ENCODE results near the gene CDK6. TPM values are rescaled to one million over a fixed set of nuclear protein-coding genes. Genes with fewer than 3 reads are reported as not detected.
A peak's percentile ranks its signal among the peaks of the same experiment; 100 is the strongest.

CDK6 gene
- total RNA-seq, 4 donors from 2014 or later, result 11.2 to 18.5 (median 13.2) TPM

GRCh38 chr7:92723943-92724342 lies 112.4 kb downstream of the CDK6 start:
- DNase-seq, result no peak
- intact Hi-C loops (cut with DNase I), result no loop called here
- 64 to 65% methylated on average over 5 of the region's 5 CpGs for WGBS, 2 donors
- peak overlapping the region in 1 of 3 donors; percentile 2 for H3K27ac ChIP-seq
- peaks cover 0 to 5% of the 10 kb centered on the region in 2 donors for H3K4me1 ChIP-seq
- no peaks in the 10 kb centered on the region for H3K27me3 ChIP-seq
- no peak overlapping the region for H3K4me3 ChIP-seq (replicated peaks in 1 of 3)
- TF ChIP-seq POLR2A (IDR thresholded peaks at IDR 0.05) (no peak), CTCF (IDR thresholded peaks at IDR 0.05) (no peak)
- H3K36me3 ChIP-seq, result peaks cover 0 to 3% of the 10 kb centered on the region in 2 donors
- H3K9me3 ChIP-seq, result no peaks in the 10 kb centered on the region

DNA sequence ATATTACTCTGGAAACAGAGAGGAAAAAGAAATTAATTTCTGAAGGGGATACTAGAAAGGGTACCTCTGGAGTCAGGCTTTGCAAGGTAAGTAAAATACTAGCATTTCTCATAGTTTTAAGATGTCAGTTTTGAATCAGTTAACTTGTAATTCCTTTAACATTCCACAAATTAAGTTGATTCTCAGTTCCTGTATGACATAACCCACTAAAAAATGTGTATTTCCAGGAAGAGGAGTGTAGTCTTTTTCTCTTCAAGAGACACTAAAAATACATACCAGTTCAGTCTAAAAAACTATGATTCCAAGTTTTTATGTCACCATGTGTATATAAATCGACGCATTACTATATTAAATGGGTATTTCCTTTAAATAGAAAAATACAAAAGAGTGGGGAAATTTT lies 113.2 kb downstream of the CDK6 start:
- Histone ChIP-seq H3K36me3 (peaks cover 0 to 3% of the 10 kb centered on the region in 2 donors), H3K4me1 (peaks cover 0 to 11% of the 10 kb centered on the region in 2 donors), H3K27ac (peak overlapping the region in 1 of 3 donors; percentile 8), H3K9me3 (no peaks in the 10 kb centered on the region), H3K27me3 (no peaks in the 10 kb centered on the region), H3K4me3 (replicated peaks in 1 of 3) (no peak overlapping the region)
- DNase-seq, result no peak
- intact Hi-C loops (cut with DNase I), result no loop called here
- TF ChIP-seq CTCF (IDR thresholded peaks at IDR 0.05), result no peak
- no peak for TF ChIP-seq POLR2A (IDR thresholded peaks at IDR 0.05)
- 81 to 86% methylated on average over 2 of the region's 2 CpGs for WGBS, 2 donors

DNA sequence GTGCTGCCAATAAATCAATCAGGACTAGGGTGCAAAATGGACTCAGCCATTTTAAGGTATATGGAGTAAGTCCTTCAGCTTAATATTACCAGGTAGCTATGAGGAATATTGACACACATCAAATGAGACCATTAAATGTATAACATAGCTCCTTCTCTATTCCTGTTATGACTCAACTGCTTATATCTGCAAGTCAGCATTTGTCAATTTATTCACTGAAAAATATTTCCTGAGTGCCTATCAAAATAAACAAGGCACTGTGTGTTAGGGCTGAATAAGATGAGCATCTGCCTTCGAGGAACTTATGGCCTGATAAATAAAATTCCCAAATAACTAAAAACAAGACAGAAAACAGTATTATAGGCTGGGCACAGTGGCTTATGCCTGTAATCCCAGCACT lies 113.8 kb downstream of the CDK6 start:
- WGBS, 2 donors, result 87 to 89% methylated on average over 1 of the region's 1 CpG
- no peaks in the 10 kb centered on the region for H3K9me3 ChIP-seq
- H3K27me3 ChIP-seq, result no peaks in the 10 kb centered on the region
- TF ChIP-seq POLR2A (IDR thresholded peaks at IDR 0.05) (no peak), CTCF (IDR thresholded peaks at IDR 0.05) (no peak)
- no peak overlapping the region for H3K4me3 ChIP-seq (replicated peaks in 1 of 3)
- peaks cover 0 to 3% of the 10 kb centered on the region in 2 donors for H3K36me3 ChIP-seq
- no peak for DNase-seq
- intact Hi-C loops (cut with DNase I), result no loop called here
- peak overlapping the region in 1 of 3 donors; percentile 8 for H3K27ac ChIP-seq
- peaks cover 0 to 18% of the 10 kb centered on the region in 2 donors for H3K4me1 ChIP-seq

DNA sequence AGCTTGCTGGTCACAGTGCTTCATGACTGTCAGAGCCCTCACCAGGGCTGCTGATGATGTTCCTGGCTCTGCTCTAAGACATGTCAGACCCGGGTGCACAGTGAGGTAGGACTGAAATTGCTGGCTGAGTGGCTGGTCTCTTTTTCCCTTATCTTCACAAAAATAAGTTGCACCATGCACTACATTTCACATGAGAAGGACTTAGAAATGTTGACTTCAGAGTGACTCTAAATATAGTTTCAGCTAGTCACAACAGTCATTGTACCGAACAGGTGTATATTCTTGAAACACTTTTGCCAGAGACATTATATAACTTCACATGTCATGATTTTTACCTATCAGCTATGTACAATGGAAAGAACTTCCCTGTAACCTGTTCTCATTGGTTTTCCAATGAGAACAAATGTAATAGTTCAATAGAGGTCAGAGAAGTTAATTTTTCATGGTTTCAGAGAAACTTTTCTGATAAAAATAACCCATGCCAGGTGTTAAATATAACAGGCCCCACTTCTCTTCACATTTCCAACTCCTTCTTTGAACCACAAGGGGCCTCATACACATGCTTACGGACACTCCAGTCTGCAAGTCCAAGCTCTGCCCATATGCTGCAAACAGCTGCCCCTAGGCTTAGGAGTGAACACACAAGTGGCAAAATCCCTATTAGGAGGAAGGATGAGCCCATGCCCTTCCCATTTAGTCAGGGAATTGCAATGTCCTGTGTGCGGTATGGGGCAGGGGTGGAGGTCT lies 115.6 kb downstream of the CDK6 start:
- Histone ChIP-seq H3K27me3 (no peaks in the 10 kb centered on the region), H3K36me3 (peaks cover 0 to 3% of the 10 kb centered on the region in 2 donors), H3K4me3 (replicated peaks in 1 of 3) (no peak overlapping the region), H3K27ac (no peak overlapping the region), H3K4me1 (peaks cover 0 to 24% of the 10 kb centered on the region in 2 donors), H3K9me3 (no peaks in the 10 kb centered on the region)
- intact Hi-C loops (cut with DNase I), result no loop called here
- no peak for TF ChIP-seq CTCF (IDR thresholded peaks at IDR 0.05)
- no peak for TF ChIP-seq POLR2A (IDR thresholded peaks at IDR 0.05)
- WGBS, 2 donors, result 90% methylated on average over 4 of the region's 4 CpGs
- DNase-seq, result no peak

DNA sequence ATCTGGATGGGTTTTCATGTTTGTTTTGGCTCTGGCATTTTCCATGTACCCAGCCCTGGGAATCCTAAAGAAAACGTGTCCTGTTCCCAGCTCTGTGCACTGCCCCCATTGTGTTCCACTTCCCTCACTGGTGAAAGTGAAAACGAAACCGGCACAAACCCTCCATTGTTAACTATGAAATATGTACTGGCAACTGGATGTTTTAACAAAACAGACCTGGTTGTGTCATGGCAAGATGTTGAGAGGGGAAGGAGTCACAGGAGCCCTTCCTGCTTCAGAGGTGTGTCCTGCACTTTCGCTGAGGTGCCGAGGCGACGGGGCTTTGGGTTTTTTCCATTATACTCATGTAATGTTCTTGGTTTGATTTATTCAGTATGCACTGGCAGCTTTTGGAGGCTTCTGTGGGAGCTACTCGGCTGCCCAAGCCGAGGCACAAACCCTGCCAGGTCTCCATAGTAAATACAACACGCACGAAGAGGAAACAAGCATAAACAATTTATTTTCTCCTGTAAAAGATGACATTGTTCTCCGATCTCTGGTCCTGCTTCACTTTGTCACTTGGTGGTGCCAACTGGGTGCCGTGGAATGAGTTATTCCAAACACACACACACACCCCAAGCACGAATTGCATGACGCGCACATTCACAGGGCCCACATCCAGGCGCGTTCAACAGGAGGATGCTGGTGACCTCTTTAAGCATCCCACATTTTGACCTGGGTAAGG lies 118.2 kb downstream of the CDK6 start:
- intact Hi-C loops (cut with DNase I), result no loop called here
- H3K36me3 ChIP-seq, result no peaks in the 10 kb centered on the region
- H3K27me3 ChIP-seq, result no peaks in the 10 kb centered on the region
- TF ChIP-seq POLR2A (IDR thresholded peaks at IDR 0.05) (peak in 1 of 2 donors; percentile 15), CTCF (IDR thresholded peaks at IDR 0.05) (no peak)
- H3K4me1 ChIP-seq, result peaks cover 10 to 41% of the 10 kb centered on the region in 2 donors
- peak overlapping the region; percentile 53 to 89 (median 68) for H3K27ac ChIP-seq
- 59 to 81% methylated on average over 18 of the region's 18 CpGs for WGBS, 2 donors
- peak; percentile 12 to 31 for DNase-seq
- peak overlapping the region in 1 of 3 donors; percentile 13 for H3K4me3 ChIP-seq (replicated peaks in 1 of 3)
- no peaks in the 10 kb centered on the region for H3K9me3 ChIP-seq

Measured in thyroid gland (tissue), 4 donors.